H4 (cell line): ENCODE measurements around the gene PEX10. TPM values are rescaled to one million over a fixed set of nuclear protein-coding genes. Genes with fewer than 3 reads are reported as not detected.

Experiments used
- DNase-seq: peaks from one replicate; pipeline ENCODE4 v3.0.0-alpha.2; 2015; ENCODE audit warnings: low spot score
- total RNA-seq: library from RNA; depleted of rRNA; stranded (reverse); fragments of >200 nt; shearing (Covaris generic); gene quantifications from 2 replicates; pipeline ENCODE4 v1.2.3, GENCODE V29; 2014

Gene PEX10
- total RNA-seq, 1 experiment from 2014 or later, result 26.1 TPM

GRCh38 chr1:2388004-2388913 is 24.1 kb downstream of the PEX10 start:
- no peak for DNase-seq

GRCh38 chr1:2386636-2387611 is 25.4 kb downstream of the PEX10 start:
- no peak for DNase-seq

GRCh38 chr1:2385606-2386280 is 26.6 kb downstream of the PEX10 start:
- no peak for DNase-seq

GRCh38 chr1:2384941-2385481 is 27.4 kb downstream of the PEX10 start:
- DNase-seq, result no peak

GRCh38 chr1:2384130-2384860 is 28.1 kb downstream of the PEX10 start:
- DNase-seq, result no peak

- DNase-seq, result no peak
Observed at GRCh38 chr1:2383576-2383975, 28.8 kb downstream of the PEX10 start.

- no peak for DNase-seq
Observed at GRCh38 chr1:2382621-2383361, 29.6 kb downstream of the PEX10 start.

GRCh38 chr1:2381741-2382620 is 30.4 kb downstream of the PEX10 start:
- peak; percentile 75 for DNase-seq

GRCh38 chr1:2380816-2381591 is 31.4 kb downstream of the PEX10 start:
- DNase-seq, result no peak

GRCh38 chr1:2379733-2380404 is 32.5 kb downstream of the PEX10 start:
- no peak for DNase-seq

GRCh38 chr1:2378956-2379732 is 33.2 kb downstream of the PEX10 start:
- DNase-seq, result no peak

- DNase-seq, result no peak
Observed at GRCh38 chr1:2378441-2378851, 33.9 kb downstream of the PEX10 start.

GRCh38 chr1:2377751-2378440 is 34.5 kb downstream of the PEX10 start:
- no peak for DNase-seq

GRCh38 chr1:2376931-2377672 is 35.3 kb downstream of the PEX10 start:
- DNase-seq, result no peak

- DNase-seq, result no peak
Observed at GRCh38 chr1:2376261-2376741, 36.1 kb downstream of the PEX10 start.

GRCh38 chr1:2375923-2376260 is 36.5 kb downstream of the PEX10 start:
- no peak for DNase-seq
